ENCODE data around the gene VGF.
"Not testable (repeated sequence)": the region's sequence is repeated elsewhere in the genome, so short reads cannot be mapped to it uniquely, and the experiment has no call there.

The VGF gene

GRCh38 chr7:101114492-101114891 lies 50.9 kb downstream of the VGF start:
- DNase-seq: no peak

- no peak for DNase-seq
Observed at GRCh38 chr7:101113836-101114235, 51.5 kb downstream of the VGF start.

GRCh38 chr7:101113140-101113539 lies 52.2 kb downstream of the VGF start:
- DNase-seq: not testable (repeated sequence)

Measured in stimulated activated CD8-positive, alpha-beta memory T cell treated with anti-CD3 and anti-CD28 coated beads, Interleukin-4, amount 100 ng/mL, for 48 hours (primary cell).